Measurements from ENCODE around the gene ZFHX3. TPM values are rescaled to one million over a fixed set of nuclear protein-coding genes. Genes with fewer than 3 reads are reported as not detected.

The ZFHX3 gene
- total RNA-seq, 2 donors from 2014 or later: 0.50 to 0.78 TPM

DNA sequence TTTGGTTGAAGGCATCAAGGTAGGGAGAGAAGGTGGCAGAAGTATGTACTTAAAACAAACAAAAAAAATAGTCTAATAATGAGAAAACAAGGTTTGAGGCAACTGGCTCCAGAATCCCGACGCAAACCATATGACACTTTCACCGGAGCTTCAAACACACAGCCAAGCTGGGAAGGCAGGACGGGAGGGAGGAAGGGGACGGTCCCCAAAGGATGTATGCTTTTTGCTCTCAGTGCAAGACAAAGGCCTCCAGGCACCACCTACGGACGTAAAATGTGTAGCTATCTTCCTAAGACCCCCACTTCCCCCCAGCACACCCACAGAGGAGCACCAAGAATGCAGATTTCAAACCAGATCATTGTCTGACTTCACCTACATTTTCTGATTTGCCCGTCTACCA, 102.3 kb downstream of the ZFHX3 start:
- H3K4me3 Mint-ChIP-seq: no peak overlapping the region
- DNase-seq (ENCODE audit: low spot score) (no peak), ATAC-seq (no peak)
- no peak overlapping the region for H3K27ac Mint-ChIP-seq
- H3K4me1 Mint-ChIP-seq (ENCODE audit: low read depth in 2 of 2): no peaks in the 10 kb centered on the region
- H3K36me3 Mint-ChIP-seq: no peaks in the 10 kb centered on the region
- H3K27me3 Mint-ChIP-seq: no peaks in the 10 kb centered on the region
- H3K9me3 Mint-ChIP-seq: no peaks in the 10 kb centered on the region

DNA sequence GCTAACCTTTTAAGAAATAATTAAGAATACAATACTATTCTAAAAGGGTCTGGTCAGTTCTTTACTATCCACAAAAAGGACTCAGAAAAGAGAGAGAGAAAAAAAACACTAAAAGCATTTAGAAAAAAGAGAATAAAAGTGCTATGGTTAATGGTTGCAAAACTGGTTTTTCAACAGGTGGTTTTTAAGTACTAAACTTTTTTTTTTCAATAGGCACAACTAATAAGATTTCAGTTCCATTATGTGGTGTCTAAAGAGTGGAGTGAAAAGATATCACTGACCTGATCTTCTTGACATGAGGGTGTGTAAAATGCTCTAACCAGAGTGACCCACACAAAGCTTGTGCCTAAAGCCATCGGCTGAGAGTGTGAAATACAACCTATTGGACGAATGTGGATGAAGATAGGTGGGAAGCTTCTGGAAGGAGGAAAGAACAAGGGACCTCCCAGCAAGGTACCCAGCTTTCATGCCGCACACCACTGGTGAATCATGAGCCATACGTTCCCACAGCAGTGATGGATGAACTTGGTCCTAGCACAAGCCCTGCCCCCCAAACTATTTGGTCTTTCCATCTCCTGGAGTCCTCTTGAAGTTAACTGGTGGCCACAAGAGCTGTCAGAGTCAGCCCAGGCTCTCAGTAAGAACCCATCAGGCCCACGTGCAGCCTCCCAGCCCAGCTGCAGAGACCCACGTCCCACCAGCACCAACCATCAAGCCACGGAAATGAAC, 103.0 kb downstream of the ZFHX3 start:
- Mint-ChIP-seq H3K27ac (no peak overlapping the region), H3K9me3 (no peaks in the 10 kb centered on the region), H3K27me3 (no peaks in the 10 kb centered on the region), H3K36me3 (no peaks in the 10 kb centered on the region), H3K4me1 (ENCODE audit: low read depth in 2 of 2) (no peaks in the 10 kb centered on the region), H3K4me3 (no peak overlapping the region)
- no peak for ATAC-seq
- no peak for DNase-seq (ENCODE audit: low spot score)

- no peaks in the 10 kb centered on the region for H3K9me3 Mint-ChIP-seq
- H3K4me1 Mint-ChIP-seq (ENCODE audit: low read depth in 2 of 2): peaks cover 0 to 4% of the 10 kb centered on the region in 2 donors
Measured at GRCh38 chr16:72942021-72942420, 105.9 kb downstream of the ZFHX3 start.

GRCh38 chr16:72940886-72941285, 107.0 kb downstream of the ZFHX3 start:
- Mint-ChIP-seq H3K9me3 (no peaks in the 10 kb centered on the region), H3K4me3 (no peak overlapping the region), H3K36me3 (no peaks in the 10 kb centered on the region), H3K27ac (no peak overlapping the region), H3K27me3 (no peaks in the 10 kb centered on the region), H3K4me1 (ENCODE audit: low read depth in 2 of 2) (peaks cover 0 to 9% of the 10 kb centered on the region in 2 donors)
- no peak for ATAC-seq
- DNase-seq (ENCODE audit: low spot score): no peak

More at GRCh38 chr16:72942021-72942420, 105.9 kb downstream of the ZFHX3 start:
- Mint-ChIP-seq H3K27me3 (no peaks in the 10 kb centered on the region), H3K4me3 (no peak overlapping the region), H3K36me3 (no peaks in the 10 kb centered on the region), H3K27ac (no peak overlapping the region)
- ATAC-seq: no peak
- DNase-seq (ENCODE audit: low spot score): no peak

DNA sequence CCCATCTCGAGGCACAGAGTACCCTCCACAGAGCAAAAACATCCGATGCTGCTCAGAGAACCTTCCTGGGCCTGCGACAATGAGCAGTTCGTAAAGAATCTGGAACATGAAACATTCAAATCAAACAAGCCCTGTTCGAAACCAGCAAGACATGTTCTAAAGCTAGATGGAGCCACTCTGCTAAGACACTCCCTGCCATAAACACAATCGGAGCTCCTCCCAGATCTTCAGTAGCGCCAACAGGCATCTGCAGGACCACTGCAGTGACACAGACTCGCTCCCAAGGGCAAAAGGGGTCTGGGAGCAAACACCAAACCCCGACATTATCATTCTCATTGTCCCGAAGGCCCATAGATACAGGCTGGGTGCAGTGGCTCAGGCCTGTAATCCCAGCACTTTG, 108.7 kb downstream of the ZFHX3 start:
- H3K36me3 Mint-ChIP-seq: no peaks in the 10 kb centered on the region
- no peaks in the 10 kb centered on the region for H3K27me3 Mint-ChIP-seq
- H3K4me1 Mint-ChIP-seq (ENCODE audit: low read depth in 2 of 2): peaks cover 0 to 9% of the 10 kb centered on the region in 2 donors
- H3K9me3 Mint-ChIP-seq: no peaks in the 10 kb centered on the region
- no peak overlapping the region for H3K4me3 Mint-ChIP-seq
- ATAC-seq (no peak), DNase-seq (ENCODE audit: low spot score) (no peak)
- peak overlapping the region in 1 of 2 donors; percentile 82 for H3K27ac Mint-ChIP-seq

- peak overlapping the region in 1 of 2 donors; percentile 82 for H3K27ac Mint-ChIP-seq
- H3K27me3 Mint-ChIP-seq: no peaks in the 10 kb centered on the region
- no peak for ATAC-seq
- H3K9me3 Mint-ChIP-seq: no peaks in the 10 kb centered on the region
- H3K36me3 Mint-ChIP-seq: no peaks in the 10 kb centered on the region
- H3K4me1 Mint-ChIP-seq (ENCODE audit: low read depth in 2 of 2): peaks cover 0 to 9% of the 10 kb centered on the region in 2 donors
- no peak overlapping the region for H3K4me3 Mint-ChIP-seq
- DNase-seq (ENCODE audit: low spot score): no peak
Measured at GRCh38 chr16:72938795-72939164, 109.1 kb downstream of the ZFHX3 start.

GRCh38 chr16:72937916-72938794, 109.8 kb downstream of the ZFHX3 start:
- no peaks in the 10 kb centered on the region for H3K9me3 Mint-ChIP-seq
- ATAC-seq (no peak), DNase-seq (ENCODE audit: low spot score) (no peak)
- no peak overlapping the region for H3K4me3 Mint-ChIP-seq
- no peaks in the 10 kb centered on the region for H3K27me3 Mint-ChIP-seq
- H3K36me3 Mint-ChIP-seq: no peaks in the 10 kb centered on the region
- peaks cover under 1 to 9% of the 10 kb centered on the region in 2 donors for H3K4me1 Mint-ChIP-seq (ENCODE audit: low read depth in 2 of 2)
- H3K27ac Mint-ChIP-seq: peak overlapping the region in 1 of 2 donors; percentile 82

DNA sequence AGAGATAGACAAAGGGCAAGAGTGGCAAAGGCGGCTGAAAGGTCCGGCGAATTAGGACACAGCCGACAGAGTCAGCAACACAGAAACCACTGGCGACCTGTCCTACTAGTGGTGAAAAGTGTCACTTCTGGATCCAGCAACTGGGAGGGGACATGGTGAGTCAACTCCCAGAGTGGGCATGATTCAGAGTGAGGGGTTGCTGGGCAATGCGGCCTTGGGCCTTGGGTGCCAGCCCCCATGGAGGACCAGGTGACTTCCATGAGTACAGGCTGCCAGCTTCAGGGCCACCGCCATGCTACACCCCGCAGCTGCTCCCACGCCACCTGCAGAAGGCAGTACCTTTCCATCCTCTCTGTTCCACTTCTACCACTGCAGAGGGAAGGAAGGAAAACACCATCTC, 110.6 kb downstream of the ZFHX3 start:
- H3K27me3 Mint-ChIP-seq: no peaks in the 10 kb centered on the region
- ATAC-seq (no peak), DNase-seq (ENCODE audit: low spot score) (no peak)
- no peak overlapping the region for H3K4me3 Mint-ChIP-seq
- no peaks in the 10 kb centered on the region for H3K36me3 Mint-ChIP-seq
- no peak overlapping the region for H3K27ac Mint-ChIP-seq
- peaks cover 5 to 13% of the 10 kb centered on the region in 2 donors for H3K4me1 Mint-ChIP-seq (ENCODE audit: low read depth in 2 of 2)
- H3K9me3 Mint-ChIP-seq: no peaks in the 10 kb centered on the region

GRCh38 chr16:72936408-72936807, 111.5 kb downstream of the ZFHX3 start:
- H3K4me3 Mint-ChIP-seq: no peak overlapping the region
- DNase-seq (ENCODE audit: low spot score) (no peak), ATAC-seq (no peak)
- no peaks in the 10 kb centered on the region for H3K9me3 Mint-ChIP-seq
- no peaks in the 10 kb centered on the region for H3K27me3 Mint-ChIP-seq
- H3K36me3 Mint-ChIP-seq: no peaks in the 10 kb centered on the region
- H3K4me1 Mint-ChIP-seq (ENCODE audit: low read depth in 2 of 2): peaks cover 13 to 21% of the 10 kb centered on the region in 2 donors
- H3K27ac Mint-ChIP-seq: peak overlapping the region in 1 of 2 donors; percentile 8

GRCh38 chr16:72935896-72936295, 112.0 kb downstream of the ZFHX3 start:
- DNase-seq (ENCODE audit: low spot score) (no peak), ATAC-seq (no peak)
- no peak overlapping the region for H3K27ac Mint-ChIP-seq
- H3K36me3 Mint-ChIP-seq: no peaks in the 10 kb centered on the region
- H3K4me3 Mint-ChIP-seq: no peak overlapping the region
- H3K9me3 Mint-ChIP-seq: no peaks in the 10 kb centered on the region
- H3K27me3 Mint-ChIP-seq: no peaks in the 10 kb centered on the region
- peaks cover 15 to 26% of the 10 kb centered on the region in 2 donors for H3K4me1 Mint-ChIP-seq (ENCODE audit: low read depth in 2 of 2)

- no peak for ATAC-seq
- no peak overlapping the region for H3K4me3 Mint-ChIP-seq
- no peaks in the 10 kb centered on the region for H3K36me3 Mint-ChIP-seq
- DNase-seq (ENCODE audit: low spot score): no peak
- no peaks in the 10 kb centered on the region for H3K9me3 Mint-ChIP-seq
- H3K4me1 Mint-ChIP-seq (ENCODE audit: low read depth in 2 of 2): peaks cover 15 to 30% of the 10 kb centered on the region in 2 donors
- no peak overlapping the region for H3K27ac Mint-ChIP-seq
- H3K27me3 Mint-ChIP-seq: no peaks in the 10 kb centered on the region
Measured at GRCh38 chr16:72934636-72935403, 113.1 kb downstream of the ZFHX3 start.

- H3K27ac Mint-ChIP-seq: peak overlapping the region in 1 of 2 donors; percentile 80
- H3K27me3 Mint-ChIP-seq: no peaks in the 10 kb centered on the region
- peaks cover 15 to 27% of the 10 kb centered on the region in 2 donors for H3K4me1 Mint-ChIP-seq (ENCODE audit: low read depth in 2 of 2)
- DNase-seq (ENCODE audit: low spot score) (no peak), ATAC-seq (no peak)
- no peak overlapping the region for H3K4me3 Mint-ChIP-seq
- no peaks in the 10 kb centered on the region for H3K9me3 Mint-ChIP-seq
- no peaks in the 10 kb centered on the region for H3K36me3 Mint-ChIP-seq
Measured at GRCh38 chr16:72932677-72933335, 115.1 kb downstream of the ZFHX3 start.

GRCh38 chr16:72932050-72932449, 115.9 kb downstream of the ZFHX3 start:
- no peaks in the 10 kb centered on the region for H3K27me3 Mint-ChIP-seq
- peaks cover 18 to 33% of the 10 kb centered on the region in 2 donors for H3K4me1 Mint-ChIP-seq (ENCODE audit: low read depth in 2 of 2)
- H3K4me3 Mint-ChIP-seq: peak overlapping the region; percentile 61
- ATAC-seq (peak; percentile 34 to 54), DNase-seq (ENCODE audit: low spot score) (no peak)
- H3K9me3 Mint-ChIP-seq: no peaks in the 10 kb centered on the region
- no peaks in the 10 kb centered on the region for H3K36me3 Mint-ChIP-seq
- peak overlapping the region; percentile 57 to 80 for H3K27ac Mint-ChIP-seq
